Left ventricle myocardium inferior (tissue), 1 donor: Measurements from ENCODE around the gene ZNF670. TPM values are rescaled to one million over a fixed set of nuclear protein-coding genes. Genes with fewer than 3 reads are reported as not detected.

Experiments
- DNase-seq: peaks from one replicate; pipeline ENCODE4 v3.0.0-alpha.2; 2020
- H3K27ac ChIP-seq: fragments of 200-600 bp; replicated peaks from 2 replicates; pipeline ENCODE4 v1.8.0; 2021
- H3K27me3 ChIP-seq: fragments of 200-600 bp; 2 replicates; pipeline ENCODE4 v1.8.0; 2021; ENCODE audit warnings: low read depth
- H3K36me3 ChIP-seq: fragments of 200-600 bp; 2 replicates; pipeline ENCODE4 v1.8.0; 2021
- H3K4me1 ChIP-seq: fragments of 200-600 bp; 2 replicates; pipeline ENCODE4 v1.8.0; 2021
- H3K4me3 ChIP-seq: fragments of 200-600 bp; 2 replicates; pipeline ENCODE4 v1.8.0; 2021; ENCODE audit warnings: mild to moderate bottlenecking, moderate library complexity
- H3K9me3 ChIP-seq: fragments of 200-600 bp; replicated peaks from 2 replicates; pipeline ENCODE4 v1.8.0; 2021
- CTCF ChIP-seq: fragments of 200-600 bp; IDR thresholded peaks from 2 replicates; pipeline ENCODE4 v1.8.0; 2021; ENCODE audit warnings: antibody characterized with exemption, mild to moderate bottlenecking, borderline replicate concordance
- intact Hi-C: fragments of 100-400 bp; cut with micrococcal nuclease; formaldehyde crosslinking; loops from one replicate; pipeline ENCODE4 v1.11.0; 2022
- total RNA-seq: library from RNA; stranded (reverse); fragmentation: NEBNext Ultra II Directional; extraction: Animal tissue kit (Norgen Biotek cat#: 25700); gene quantifications from one replicate; pipeline ENCODE4 v1.2.1, GENCODE V29; 2021
- donor health status: DM: no; HTN: yes; CAD: no; lungs with severe emphysema.

ZNF670 gene
- total RNA-seq, 1 donor from 2014 or later = 1.5 TPM

GRCh38 chr1:247079141-247079874 lies 697 bp upstream of the ZNF670 start:
- peak overlapping the region; percentile 77 for H3K27ac ChIP-seq
- TF ChIP-seq CTCF = no peak
- no peaks in the 10 kb centered on the region for H3K27me3 ChIP-seq
- no peaks in the 10 kb centered on the region for H3K36me3 ChIP-seq
- peaks cover 24% of the 10 kb centered on the region for H3K4me1 ChIP-seq
- H3K9me3 ChIP-seq = no peaks in the 10 kb centered on the region
- DNase-seq = no peak
- intact Hi-C loops = no loop called here
- H3K4me3 ChIP-seq = peak overlapping the region; percentile 84

GRCh38 chr1:247077876-247078257 lies 744 bp downstream of the ZNF670 start:
- Histone ChIP-seq H3K27me3 (no peaks in the 10 kb centered on the region), H3K4me3 (peak overlapping the region; percentile 84), H3K27ac (peak overlapping the region; percentile 77), H3K9me3 (no peaks in the 10 kb centered on the region), H3K36me3 (no peaks in the 10 kb centered on the region), H3K4me1 (peaks cover 24% of the 10 kb centered on the region)
- no peak for TF ChIP-seq CTCF
- intact Hi-C loops = no loop called here
- DNase-seq = no peak

- intact Hi-C loops = no loop called here
Measured at GRCh38 chr1:247077213-247077612, 1.4 kb downstream of the ZNF670 start.

GRCh38 chr1:247070645-247071044 lies 8.0 kb downstream of the ZNF670 start:
- Histone ChIP-seq H3K9me3 (peaks cover 34% of the 10 kb centered on the region), H3K36me3 (no peaks in the 10 kb centered on the region), H3K27me3 (no peaks in the 10 kb centered on the region), H3K4me1 (no peaks in the 10 kb centered on the region), H3K27ac (no peak overlapping the region), H3K4me3 (no peak overlapping the region)
- no peak for DNase-seq
- no peak for TF ChIP-seq CTCF
- intact Hi-C loops = no loop called here

More at GRCh38 chr1:247077213-247077612, 1.4 kb downstream of the ZNF670 start:
- no peak for DNase-seq
- H3K36me3 ChIP-seq = no peaks in the 10 kb centered on the region
- no peak overlapping the region for H3K27ac ChIP-seq
- TF ChIP-seq CTCF = no peak
- no peaks in the 10 kb centered on the region for H3K27me3 ChIP-seq
- peaks cover 24% of the 10 kb centered on the region for H3K4me1 ChIP-seq
- H3K9me3 ChIP-seq = no peaks in the 10 kb centered on the region
- peak overlapping the region; percentile 84 for H3K4me3 ChIP-seq

- H3K27ac ChIP-seq = no peak overlapping the region
- no peak overlapping the region for H3K4me3 ChIP-seq
- DNase-seq = no peak
- no peaks in the 10 kb centered on the region for H3K36me3 ChIP-seq
- H3K9me3 ChIP-seq = peaks cover 45% of the 10 kb centered on the region
- peaks cover 6% of the 10 kb centered on the region for H3K4me1 ChIP-seq
- H3K27me3 ChIP-seq = no peaks in the 10 kb centered on the region
- intact Hi-C loops = no loop called here
- TF ChIP-seq CTCF = no peak
Measured at GRCh38 chr1:247064304-247064703, 14.3 kb downstream of the ZNF670 start.
